Stimulated activated CD4-positive, alpha-beta T cell treated with anti-CD3 and anti-CD28 coated beads, TNF-alpha, amount 100 ng/mL, for 24 hours (primary cell): ENCODE data around the gene NTNG1.

Experiments
- DNase-seq, 3 experiments: peaks; one replicate each; pipeline ENCODE4 v3.0.0-alpha.2; 2020; ENCODE audit warnings: low read depth in 3 of 3

The NTNG1 gene

GRCh38 chr1:107328087-107328486 lies 187.2 kb downstream of the NTNG1 start:
- DNase-seq = no peak

DNA sequence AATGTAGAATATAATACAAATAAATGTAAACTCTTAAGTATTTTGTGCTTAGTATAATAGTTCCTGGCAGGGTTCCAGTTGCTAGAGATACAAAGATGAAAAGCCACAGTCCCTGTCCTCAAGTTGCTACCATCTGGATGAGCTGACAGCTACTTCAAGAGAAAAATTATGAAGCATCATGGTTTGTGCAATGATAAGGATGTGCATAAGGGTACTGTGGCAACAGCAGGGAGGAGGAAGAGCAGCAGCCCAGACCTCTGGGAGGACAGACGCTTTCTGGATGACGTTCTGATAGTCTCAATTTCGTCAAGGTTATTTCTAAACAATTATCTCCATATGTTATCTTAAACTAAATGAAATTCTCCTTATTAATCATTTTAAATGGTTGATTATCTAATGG lies 198.9 kb downstream of the NTNG1 start:
- DNase-seq = no peak

- no peak for DNase-seq
Measured at GRCh38 chr1:107342316-107342715, 201.5 kb downstream of the NTNG1 start.

DNA sequence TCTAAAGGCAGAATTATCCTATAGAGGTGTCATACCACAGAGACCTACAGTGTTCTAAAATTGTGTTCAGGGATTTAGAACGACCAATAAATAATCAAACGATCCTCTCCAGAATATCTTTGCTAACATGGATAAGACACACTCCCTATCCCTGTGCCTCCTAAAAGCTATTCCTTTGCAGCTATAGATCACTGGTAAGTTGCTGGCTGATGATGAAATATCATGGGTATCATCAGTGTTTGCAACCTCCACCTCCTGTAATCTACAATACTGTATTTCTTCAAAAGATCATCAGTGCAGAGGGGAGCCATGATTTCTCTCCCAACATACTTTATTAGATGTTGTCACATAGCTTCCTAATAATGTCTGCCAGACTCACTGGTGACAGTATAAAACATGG lies 201.9 kb downstream of the NTNG1 start:
- no peak for DNase-seq

GRCh38 chr1:107343601-107344000 lies 202.8 kb downstream of the NTNG1 start:
- no peak for DNase-seq

GRCh38 chr1:107344268-107344760 lies 203.5 kb downstream of the NTNG1 start:
- DNase-seq = no peak

DNA sequence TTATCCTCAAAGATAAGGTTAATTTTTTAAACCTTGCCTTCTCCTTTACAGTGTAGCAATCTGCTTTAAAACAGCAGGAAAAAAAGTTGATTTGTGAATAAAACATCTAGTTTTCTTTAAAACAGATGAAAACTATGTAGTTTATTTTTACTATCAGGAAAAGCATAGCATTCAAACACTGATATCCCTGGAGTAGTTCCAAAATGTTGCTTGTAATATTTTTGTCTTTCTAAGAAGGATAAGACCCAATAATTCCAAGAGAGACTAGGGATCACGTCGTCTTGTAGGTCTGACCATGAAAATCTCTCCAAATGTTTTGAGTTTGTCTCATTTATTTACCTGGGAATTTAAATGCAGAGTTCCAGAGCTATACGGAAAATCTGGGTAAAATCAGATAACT lies 204.0 kb downstream of the NTNG1 start:
- DNase-seq = no peak

- DNase-seq = no peak
Measured at GRCh38 chr1:107352850-107353249, 212.0 kb downstream of the NTNG1 start.

DNA sequence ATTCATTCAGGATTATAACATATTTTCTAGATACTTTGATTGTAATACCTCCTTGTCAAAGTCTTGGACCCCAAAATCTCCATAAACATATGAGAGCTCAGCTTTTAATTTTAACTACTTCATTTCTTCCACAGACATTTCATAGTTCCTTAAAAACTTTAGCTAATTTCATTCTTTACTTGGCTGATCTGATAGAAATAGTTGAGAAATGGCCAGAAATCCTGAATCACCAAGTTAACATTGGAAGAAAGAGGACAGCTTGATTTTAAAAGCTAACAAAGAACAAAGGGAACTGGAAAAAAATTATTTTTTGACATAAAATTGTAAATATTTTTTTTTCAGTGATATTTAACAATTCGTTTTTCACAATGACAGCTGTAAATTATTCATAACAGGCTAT lies 216.5 kb downstream of the NTNG1 start:
- no peak for DNase-seq

- no peak for DNase-seq
Measured at GRCh38 chr1:107358619-107359327, 217.9 kb downstream of the NTNG1 start.

- no peak for DNase-seq
Measured at GRCh38 chr1:107359472-107360241, 218.8 kb downstream of the NTNG1 start.

DNA sequence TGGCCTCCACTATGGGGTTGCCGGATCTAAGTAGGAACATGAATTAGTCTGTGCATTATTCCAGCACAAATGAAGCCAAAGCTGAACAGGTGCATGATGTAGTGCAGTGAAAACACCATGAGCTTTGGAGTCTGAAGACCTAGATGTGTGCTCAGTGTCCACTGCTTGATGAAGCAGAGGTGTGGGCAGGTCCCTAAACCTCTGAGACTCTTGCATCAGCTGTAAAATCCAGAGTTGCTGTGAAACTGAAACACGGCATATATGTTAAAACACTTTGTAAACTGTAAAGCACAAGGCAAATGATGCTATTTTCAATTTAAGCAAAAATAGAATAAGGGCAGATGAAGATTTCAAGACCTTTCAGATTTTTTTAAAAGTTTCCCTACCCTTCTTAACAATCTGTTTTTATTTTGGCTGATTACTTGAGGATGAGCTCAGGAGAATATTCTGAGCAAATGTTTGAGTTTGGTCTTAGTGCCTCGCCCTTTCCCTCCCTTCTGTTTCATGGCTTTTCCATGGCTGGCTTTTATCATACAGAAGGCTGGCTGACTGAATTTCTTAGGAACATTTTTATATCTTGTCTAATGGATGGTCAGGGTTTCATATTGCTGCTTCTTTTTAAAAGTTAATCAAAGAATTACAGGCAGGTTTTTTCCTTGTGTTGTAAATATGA lies 221.8 kb downstream of the NTNG1 start:
- DNase-seq = no peak

- no peak for DNase-seq
Measured at GRCh38 chr1:107363154-107363553, 222.3 kb downstream of the NTNG1 start.

DNA sequence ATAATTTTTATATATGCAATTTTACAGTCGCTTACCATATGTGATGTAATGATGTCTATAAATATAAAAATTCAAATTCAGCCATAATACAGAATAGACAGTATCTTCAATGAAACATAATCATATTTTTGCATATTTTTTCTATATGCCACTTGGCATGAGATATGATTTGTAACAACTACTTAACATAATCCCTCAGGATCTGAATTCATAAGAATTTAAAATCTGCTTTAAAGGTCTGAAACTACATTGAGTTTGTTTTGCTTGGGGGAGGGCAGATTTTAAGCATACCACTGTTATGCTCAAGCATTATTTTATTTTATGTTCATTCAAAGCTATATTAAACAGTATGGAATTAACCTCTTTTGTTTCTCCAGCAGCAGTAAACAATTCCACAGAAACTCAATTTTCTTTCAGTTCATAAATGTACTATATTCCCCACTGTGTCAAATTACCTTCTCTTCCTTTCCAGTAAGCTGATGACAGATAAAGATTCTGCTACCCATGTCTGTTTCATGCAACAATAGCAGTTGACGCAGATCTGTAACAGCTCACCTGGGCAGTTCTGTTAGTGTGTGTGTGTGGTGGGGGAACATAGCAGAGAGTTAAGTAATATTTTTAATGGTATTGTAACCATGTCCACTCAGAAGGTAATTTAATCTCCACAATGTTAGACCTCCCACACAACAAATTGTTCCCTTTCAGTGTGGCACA lies 224.8 kb downstream of the NTNG1 start:
- no peak for DNase-seq

- no peak for DNase-seq
Measured at GRCh38 chr1:107378426-107378825, 237.6 kb downstream of the NTNG1 start.

DNA sequence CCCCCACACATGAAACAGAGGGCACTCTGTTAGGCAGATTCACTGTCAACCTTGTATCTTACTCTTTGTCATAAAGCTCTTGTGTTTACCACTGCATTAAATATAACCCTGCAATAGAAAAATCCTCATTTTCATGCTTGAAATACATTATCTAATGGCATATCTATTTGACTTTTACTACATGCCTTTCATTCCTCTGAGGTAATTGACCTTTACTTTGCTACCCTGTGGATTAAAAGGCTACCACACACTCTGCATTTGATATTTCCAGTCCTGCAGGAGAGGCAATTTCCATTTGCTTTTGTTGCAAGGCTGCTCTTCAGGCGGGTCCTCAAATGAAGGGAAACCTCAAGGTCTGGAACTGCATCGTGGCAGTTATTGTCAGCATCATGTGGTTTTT lies 238.0 kb downstream of the NTNG1 start:
- DNase-seq = no peak

DNA sequence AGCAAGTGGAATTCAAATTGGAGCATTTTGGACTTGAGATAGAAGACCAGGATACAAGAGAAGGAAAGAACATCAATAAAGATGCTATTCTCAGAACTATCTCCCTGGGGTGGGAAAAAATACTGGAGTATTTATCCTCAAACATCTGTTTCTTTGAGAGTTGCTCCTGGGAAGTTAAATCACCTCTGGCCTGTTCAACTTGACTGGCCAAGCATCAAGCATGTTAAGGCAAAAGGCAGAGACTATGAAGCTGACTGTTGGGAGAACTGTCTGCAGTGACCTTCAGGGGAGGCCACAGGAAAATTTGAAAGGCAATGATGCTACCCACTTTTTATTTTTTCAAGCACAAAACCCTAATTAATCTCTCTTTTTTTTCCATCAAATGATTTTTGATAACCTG lies 239.0 kb downstream of the NTNG1 start:
- no peak for DNase-seq

- DNase-seq = no peak
Measured at GRCh38 chr1:107389410-107390396, 248.9 kb downstream of the NTNG1 start.

DNA sequence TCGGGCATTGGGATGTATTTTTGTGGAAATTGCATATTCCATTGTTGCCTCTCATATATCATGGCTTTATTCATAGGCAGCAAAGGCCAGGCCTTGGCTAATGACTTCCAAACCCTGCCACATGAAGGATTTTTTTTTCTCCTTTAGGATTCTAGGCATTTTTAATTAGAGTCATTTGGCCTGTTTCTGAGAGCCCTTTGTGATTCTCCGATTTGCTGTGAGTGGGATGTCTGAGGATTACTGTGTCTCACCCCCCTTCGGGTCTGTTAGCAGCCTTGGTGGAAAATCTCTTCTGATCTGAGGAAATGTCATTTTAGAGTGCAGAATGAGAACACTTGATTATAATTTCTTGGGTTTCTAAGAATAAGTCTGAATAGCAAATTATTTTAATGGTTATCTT lies 253.5 kb downstream of the NTNG1 start:
- DNase-seq = no peak

DNA sequence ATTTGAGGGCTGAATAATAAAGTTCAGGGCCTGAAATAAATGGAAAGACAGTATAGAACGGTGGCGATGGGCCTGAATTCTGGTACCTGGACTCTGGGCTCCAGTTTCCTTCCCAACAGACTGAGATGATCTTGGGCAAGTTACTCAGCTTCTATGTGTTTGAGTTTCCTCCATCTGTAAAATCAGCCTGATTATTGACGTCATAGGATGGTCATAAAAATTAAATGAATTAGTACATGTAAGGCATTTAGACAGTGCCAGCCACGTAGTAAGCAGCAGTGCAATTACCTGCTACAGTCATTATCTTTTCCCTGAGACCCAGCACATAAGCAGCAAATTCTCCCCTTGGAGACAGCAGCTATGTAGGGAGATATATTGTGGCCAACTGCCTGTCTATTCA lies 260.9 kb downstream of the NTNG1 start:
- DNase-seq = no peak

DNA sequence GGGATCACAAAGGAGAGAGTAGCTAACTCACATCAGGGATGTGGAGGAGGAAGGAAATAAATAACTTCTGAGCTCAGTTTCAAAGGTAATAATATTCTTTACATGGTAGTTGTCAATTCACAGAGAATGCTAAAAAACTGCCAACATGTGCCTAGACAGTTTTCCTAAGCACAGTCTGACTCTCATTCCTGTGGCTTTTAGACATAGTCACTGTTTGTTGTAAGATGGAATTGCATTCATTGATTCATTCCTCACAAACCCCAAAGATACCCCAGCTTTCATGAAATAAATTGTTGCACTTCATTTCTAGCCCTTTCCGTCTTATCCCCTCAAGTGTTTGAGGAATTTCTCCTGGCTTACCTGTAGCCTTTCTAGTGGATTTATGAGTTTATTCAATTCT lies 263.9 kb downstream of the NTNG1 start:
- DNase-seq = no peak
